K562 (cell line): ENCODE data around the gene GUCY1A2.

Experiments used
- CBX3 ChIP-seq, 2 experiments: IDR thresholded peaks; 1 replicate in 1 of 2; 2 replicates in 1 of 2; pipeline ENCODE4 v1.6.1; 2012; ENCODE audit warnings: inconsistent platforms in 2 of 2, low read length in 2 of 2, borderline replicate concordance in 1 of 2, control low read depth in 1 of 2
- CEBPG ChIP-seq, 3 experiments: fragments of 200-800 bp in 1 of 3; sonication (Bioruptor generic) in 1 of 3; sonication (generic) in 1 of 3; formaldehyde crosslinking in 1 of 3; IDR thresholded peaks in 2 of 3; conservative IDR thresholded peaks in 1 of 3; 2 replicates each; pipeline versions ENCODE4 v1.6.1 to v1.8.0; 2016 to 2022; ENCODE audit warnings: missing compliant biosample characterization in 2 of 3, missing genetic modification characterization in 2 of 3, mild to moderate bottlenecking in 1 of 3, missing genetic modification reagents in 1 of 3
- CREBBP ChIP-seq: IDR thresholded peaks from one replicate; pipeline ENCODE4 v1.6.1; 2012; ENCODE audit warnings: low read depth, mild to moderate bottlenecking, control low read depth, inconsistent platforms, low read length
- HMGN3 ChIP-seq: IDR thresholded peaks from 2 replicates; pipeline ENCODE4 v1.6.1; 2011; ENCODE audit warnings: borderline replicate concordance, low read depth, mild to moderate bottlenecking, mixed read lengths, low read length; ENCODE audit not compliant: insufficient read length; ENCODE audit errors: extremely low read depth
- NCOA1 ChIP-seq: fragments of 450-650 bp; IDR thresholded peaks from 2 replicates; pipeline ENCODE4 v1.6.1; 2016; ENCODE audit warnings: low read depth
- NFYB ChIP-seq: IDR thresholded peaks from 2 replicates; pipeline ENCODE4 v1.6.1; 2011; ENCODE audit warnings: mild to moderate bottlenecking, moderate library complexity; ENCODE audit not compliant: insufficient read length; ENCODE audit errors: extremely low read depth
- POLR2A ChIP-seq: fragments of 450-650 bp; conservative IDR thresholded peaks from 2 replicates; pipeline ENCODE4 v1.6.1; 2016
- PREB ChIP-seq: sonication (generic); formaldehyde crosslinking; IDR thresholded peaks from 2 replicates; pipeline ENCODE4 v1.8.1; 2023; ENCODE audit warnings: mild to moderate bottlenecking, missing genetic modification reagents
- RBFOX2 ChIP-seq: fragments of 200-400 bp; formaldehyde crosslinking; IDR thresholded peaks from 2 replicates; pipeline ENCODE4 v1.6.1; 2017; ENCODE audit warnings: low read depth, mild to moderate bottlenecking, low read length, moderate library complexity
- SAP30 ChIP-seq: fragments of 200-600 bp; sonication (generic); IDR thresholded peaks from 2 replicates; pipeline ENCODE4 v1.6.1; 2012; ENCODE audit warnings: borderline replicate concordance, low read depth, mild to moderate bottlenecking, moderate library complexity, low read length, control low read depth, inconsistent platforms; ENCODE audit not compliant: insufficient read depth, poor library complexity, severe bottlenecking
- SMAD3 ChIP-seq: fragments of 450-650 bp; formaldehyde crosslinking; conservative IDR thresholded peaks from 2 replicates; pipeline ENCODE4 v1.4.0; 2020; ENCODE audit warnings: mild to moderate bottlenecking
- TBP ChIP-seq: optimal IDR thresholded peaks from 2 replicates; pipeline ENCODE3; 2011; ENCODE audit warnings: low read depth, low read length, improper control_type of control experiment
- ZNF263 ChIP-seq: sonication (generic); formaldehyde crosslinking; IDR thresholded peaks from 2 replicates; pipeline ENCODE4 v1.8.0; 2022; ENCODE audit warnings: mild to moderate bottlenecking, missing genetic modification reagents, borderline replicate concordance
- ZNF79 ChIP-seq: fragments of 250-450 bp; sonication (Bioruptor Pico); IDR thresholded peaks from 2 replicates; pipeline ENCODE4 v1.4.0; 2020; ENCODE audit warnings: low read depth, mild to moderate bottlenecking, moderate library complexity

- TF ChIP-seq SMAD3 (CRISPR knock-in tag): no peak
- no peak for TF ChIP-seq ZNF79 (CRISPR knock-in tag)
- TF ChIP-seq NCOA1: no peak
- no peak for TF ChIP-seq CBX3 (IDR thresholded peaks at IDR 0.05; ENCODE audit: borderline replicate concordance in 1 of 2, low read length in 2 of 2)
- no peak for TF ChIP-seq ZNF263
- TF ChIP-seq TBP: no peak
- no peak for TF ChIP-seq SAP30
- no peak for TF ChIP-seq PREB (CRISPR knock-in tag)
- no peak for TF ChIP-seq POLR2A
- no peak for TF ChIP-seq NFYB
- TF ChIP-seq CREBBP: no peak
- TF ChIP-seq RBFOX2: no peak
- TF ChIP-seq HMGN3: no peak
- TF ChIP-seq CEBPG (CRISPR knock-in tag; IDR thresholded peaks at IDR 0.05): no peak
- TF ChIP-seq CEBPG (tag; conservative IDR thresholded peaks at IDR 0.05 in 1 of 2, IDR thresholded peaks at IDR 0.05 in 1 of 2): no peak
Observed at GRCh38 chr11:106925245-106925644, 93.0 kb downstream of the GUCY1A2 start.
